GM12865 (cell line): ENCODE data around the gene KIF26A.

Source experiments
- DNase-seq: peaks from one replicate; pipeline ENCODE4 v3.0.0; 2010; ENCODE audit warnings: low read depth
- H3K4me3 ChIP-seq: 2 replicates; pipeline ENCODE4 v1.5.1; 2011; ENCODE audit warnings: mild to moderate bottlenecking, low read depth, low read length, control low read depth
- TF ChIP-seq, protein P1 (sequence below): IDR thresholded peaks from 2 replicates; pipeline ENCODE4 v1.5.1; 2011; ENCODE audit warnings: low read length, control low read depth, low read depth, inconsistent platforms; ENCODE audit not compliant: insufficient read depth; ENCODE audit errors: missing control alignments

The KIF26A gene

GRCh38 chr14:104184506-104184905, 46.1 kb downstream of the KIF26A start:
- TF ChIP-seq, protein P1, sequence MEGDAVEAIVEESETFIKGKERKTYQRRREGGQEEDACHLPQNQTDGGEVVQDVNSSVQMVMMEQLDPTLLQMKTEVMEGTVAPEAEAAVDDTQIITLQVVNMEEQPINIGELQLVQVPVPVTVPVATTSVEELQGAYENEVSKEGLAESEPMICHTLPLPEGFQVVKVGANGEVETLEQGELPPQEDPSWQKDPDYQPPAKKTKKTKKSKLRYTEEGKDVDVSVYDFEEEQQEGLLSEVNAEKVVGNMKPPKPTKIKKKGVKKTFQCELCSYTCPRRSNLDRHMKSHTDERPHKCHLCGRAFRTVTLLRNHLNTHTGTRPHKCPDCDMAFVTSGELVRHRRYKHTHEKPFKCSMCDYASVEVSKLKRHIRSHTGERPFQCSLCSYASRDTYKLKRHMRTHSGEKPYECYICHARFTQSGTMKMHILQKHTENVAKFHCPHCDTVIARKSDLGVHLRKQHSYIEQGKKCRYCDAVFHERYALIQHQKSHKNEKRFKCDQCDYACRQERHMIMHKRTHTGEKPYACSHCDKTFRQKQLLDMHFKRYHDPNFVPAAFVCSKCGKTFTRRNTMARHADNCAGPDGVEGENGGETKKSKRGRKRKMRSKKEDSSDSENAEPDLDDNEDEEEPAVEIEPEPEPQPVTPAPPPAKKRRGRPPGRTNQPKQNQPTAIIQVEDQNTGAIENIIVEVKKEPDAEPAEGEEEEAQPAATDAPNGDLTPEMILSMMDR = no peak
- no peak overlapping the region for H3K4me3 ChIP-seq
- no peak for DNase-seq

DNA sequence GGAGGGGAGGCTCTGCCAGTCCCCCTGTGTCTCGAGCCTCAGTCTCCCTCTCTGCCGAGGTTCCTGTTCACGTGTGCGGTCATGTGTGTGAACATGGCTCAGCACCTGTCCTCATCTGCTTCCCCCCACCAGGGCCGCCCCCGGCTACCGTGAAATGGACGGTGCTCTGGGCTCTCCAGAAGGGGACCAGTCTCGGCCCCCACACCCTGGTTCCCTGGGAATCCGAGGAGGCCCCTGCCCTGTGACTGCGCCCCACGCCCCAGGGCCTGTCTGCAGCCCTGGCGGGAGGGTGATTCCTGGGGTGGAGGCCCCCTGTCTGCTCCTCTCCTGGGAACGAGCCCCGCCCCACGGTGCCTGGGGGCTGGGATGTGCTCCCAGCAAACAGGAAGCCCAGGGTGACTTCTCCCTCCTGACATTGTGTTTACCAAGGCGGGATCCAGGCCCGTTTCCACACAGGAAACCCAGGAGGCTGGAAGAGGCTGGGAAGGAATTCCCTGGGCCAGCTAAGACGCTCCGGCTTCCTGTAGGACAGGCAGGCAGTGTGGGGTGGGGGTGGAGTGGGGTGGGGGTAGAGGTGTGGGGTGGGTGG, 46.6 kb downstream of the KIF26A start:
- TF ChIP-seq, protein P1 = no peak
- no peak for DNase-seq
- H3K4me3 ChIP-seq = no peak overlapping the region

DNA sequence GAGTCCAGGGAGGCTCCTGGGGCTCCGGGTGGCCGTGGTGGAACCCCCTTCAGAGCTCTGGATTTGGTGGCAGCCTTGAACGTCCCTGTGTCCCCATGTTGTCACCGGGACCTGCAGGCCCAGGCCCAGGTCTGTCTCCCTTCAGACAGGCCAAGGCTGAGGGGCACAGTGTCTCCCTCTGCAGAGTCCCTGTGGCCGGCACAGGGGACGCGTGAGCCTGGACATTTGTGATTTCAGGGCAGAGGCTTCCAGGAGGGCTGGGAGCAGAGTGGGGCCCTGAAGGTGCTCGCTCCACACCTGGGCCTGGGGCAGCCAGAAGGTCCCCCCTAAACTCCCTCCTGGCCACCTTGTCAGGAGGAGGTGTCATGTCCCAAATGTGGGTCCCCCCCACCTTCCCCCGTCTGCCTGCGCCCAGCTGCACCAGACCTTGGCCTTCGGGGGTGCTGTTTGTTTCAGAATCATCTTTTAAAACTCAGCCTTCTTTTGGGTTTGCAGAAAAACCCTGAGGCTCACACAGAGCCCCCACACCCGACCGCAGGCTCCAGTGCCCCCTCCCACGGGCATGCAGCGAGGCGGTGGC, 47.6 kb downstream of the KIF26A start:
- no peak for DNase-seq
- TF ChIP-seq, protein P1 = no peak
- no peak overlapping the region for H3K4me3 ChIP-seq

DNA sequence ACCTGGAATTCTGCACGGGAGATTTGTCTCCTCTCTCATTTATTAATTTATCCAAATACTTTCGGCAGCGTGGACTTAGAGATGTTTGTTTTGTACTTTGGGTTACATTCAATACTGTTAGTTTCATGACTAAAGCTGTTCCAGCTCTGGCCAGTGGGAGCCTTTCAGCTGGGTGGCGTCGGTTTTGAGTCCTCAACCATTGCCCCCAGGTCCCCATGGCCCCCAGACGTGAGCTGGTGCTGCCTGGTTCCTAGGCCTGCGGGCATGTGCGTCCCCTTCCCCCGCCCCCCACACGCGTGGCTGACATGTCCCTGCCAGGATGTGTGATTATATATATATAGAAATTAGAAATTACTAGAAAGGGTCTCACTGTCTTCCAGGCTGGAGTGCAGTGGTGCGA, 48.2 kb downstream of the KIF26A start:
- H3K4me3 ChIP-seq = no peak overlapping the region
- DNase-seq = no peak
- TF ChIP-seq, protein P1 = no peak

DNA sequence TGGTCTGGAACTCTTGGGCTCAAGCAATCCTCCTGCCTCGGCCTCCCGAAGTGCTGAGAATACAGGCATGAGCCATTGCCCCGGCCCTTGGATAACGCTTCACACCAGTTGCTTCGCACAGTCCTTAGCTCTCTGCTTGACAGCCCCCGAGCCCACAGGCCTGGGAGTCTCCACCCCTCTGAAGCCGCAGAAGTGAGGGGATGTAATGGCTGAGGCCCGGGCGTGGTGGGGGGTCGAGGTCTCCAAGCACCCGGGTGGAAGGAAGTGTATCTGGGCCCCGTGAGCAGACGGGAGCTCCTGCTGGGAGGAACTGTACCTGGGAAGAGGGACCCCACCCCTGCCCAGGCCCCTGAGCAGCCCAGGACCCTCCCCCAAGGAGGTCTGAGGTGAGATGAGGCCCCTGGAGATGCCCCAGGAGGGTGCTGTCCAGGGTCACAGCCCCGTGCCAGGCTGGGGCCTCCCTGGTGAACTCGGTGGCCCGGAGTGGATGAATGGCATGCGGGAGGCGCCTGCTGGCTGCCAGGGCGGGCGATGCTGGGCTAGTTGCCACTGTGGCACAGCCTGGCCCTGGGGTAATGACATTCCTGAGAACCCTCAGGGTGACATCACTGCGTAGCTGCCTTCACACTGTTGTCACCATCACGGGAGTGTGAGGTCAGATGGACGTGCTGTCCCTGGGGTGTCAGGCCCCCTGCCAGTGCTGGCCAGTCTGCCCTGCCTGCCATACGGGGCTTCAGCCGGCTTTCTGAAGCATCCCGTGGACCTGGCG, 48.9 kb downstream of the KIF26A start:
- DNase-seq = no peak
- TF ChIP-seq, protein P1 = no peak
- no peak overlapping the region for H3K4me3 ChIP-seq

- TF ChIP-seq, protein P1 = no peak
- no peak for DNase-seq
- no peak overlapping the region for H3K4me3 ChIP-seq
Measured at GRCh38 chr14:104187931-104188726, 49.7 kb downstream of the KIF26A start.
